GM12892 (cell line): ENCODE data around the gene DUSP5.

ENCODE experiments used
- POLR2A ChIP-seq: IDR thresholded peaks from 2 replicates; pipeline ENCODE4 v1.6.1; 2011; ENCODE audit warnings: low read depth, low read length, control low read depth
- POLR2AphosphoS5 ChIP-seq: IDR thresholded peaks from 2 replicates; pipeline ENCODE4 v1.6.1; 2011; ENCODE audit warnings: low read depth, low read length, control low read depth

DNA sequence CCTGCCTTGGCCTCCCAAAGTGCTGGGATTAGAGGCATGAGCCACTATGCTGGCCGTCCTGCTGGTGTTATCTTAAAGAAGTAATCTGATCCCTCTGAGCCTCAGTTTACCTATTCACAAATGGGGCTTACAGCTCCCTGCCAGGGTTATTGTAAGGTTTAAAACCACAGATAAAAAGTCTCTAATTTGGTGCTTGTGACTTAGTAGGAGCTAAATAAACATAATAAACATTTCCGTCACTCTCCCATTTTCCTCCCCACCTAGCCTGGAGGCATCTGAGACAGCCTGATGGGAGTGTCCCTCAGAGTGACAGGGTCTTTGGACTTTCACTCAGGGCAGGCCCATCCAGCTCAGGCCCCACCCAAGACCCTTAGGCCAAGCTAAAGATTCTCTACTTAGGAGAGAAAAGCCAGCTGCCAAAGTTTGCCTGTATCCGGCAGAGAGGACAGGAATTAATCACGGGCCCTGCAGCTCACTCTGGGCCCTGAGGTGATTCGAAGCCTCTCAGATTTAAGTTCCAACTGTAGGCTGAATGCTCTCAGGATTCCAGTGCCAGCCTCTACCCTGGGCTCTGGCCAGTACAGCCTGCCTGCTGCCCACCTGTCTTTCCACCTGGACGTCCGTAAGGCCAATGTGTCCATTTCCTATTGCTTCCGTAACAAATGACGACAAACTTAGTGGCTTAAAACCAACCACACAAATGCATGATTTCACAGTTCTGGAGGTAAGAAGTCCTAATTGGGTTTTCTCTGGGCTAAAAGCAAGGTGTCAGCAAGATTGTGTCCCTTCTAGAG is 21.8 kb upstream of the DUSP5 start:
- TF ChIP-seq POLR2A (no peak), POLR2AphosphoS5 (no peak)
